ENCODE data around the gene ZNF561. TPM values are rescaled to one million over a fixed set of nuclear protein-coding genes. Genes with fewer than 3 reads are reported as not detected.

Gene ZNF561
- total and polyA plus RNA-seq, 2 donors (not counting 1 experiment from before 2014, with no cell fraction given): 15.7 to 44.5 TPM

DNA sequence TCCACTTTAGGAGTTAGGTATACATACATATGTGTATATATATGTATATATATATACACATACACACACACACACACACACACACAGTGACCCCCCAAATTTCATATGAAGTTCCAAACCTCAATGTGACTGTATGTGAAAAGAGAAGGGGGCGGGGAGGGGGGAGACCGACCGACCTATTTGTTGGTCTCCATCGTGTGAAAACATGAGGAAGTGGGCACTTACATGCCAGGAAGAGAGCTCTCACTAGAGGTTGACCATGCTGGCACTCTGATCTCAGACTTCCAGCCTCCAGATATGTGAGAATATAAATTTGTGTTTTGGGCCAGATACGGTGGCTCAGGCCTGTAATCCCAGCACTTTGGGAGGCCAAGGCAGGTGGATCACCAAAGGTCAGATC lies 29.3 kb upstream of the ZNF561 start:
- H3K4me3 ChIP-seq (ENCODE audit: control extremely low read depth in 1 of 5, extremely low read depth in 1 of 5, insufficient read depth in 1 of 5, low read depth in 2 of 5, low read length in 4 of 5): no peak overlapping the region
- H2AFZ ChIP-seq (ENCODE audit: insufficient read depth, low read depth, low read length, poor library complexity, severe bottlenecking): no peak overlapping the region
- no peaks in the 10 kb centered on the region for H4K20me1 ChIP-seq (ENCODE audit: control insufficient read depth, insufficient read depth, low read length, poor library complexity, severe bottlenecking)
- POLR2A ChIA-PET: no interaction called here
- DNase-seq (no peak), ATAC-seq (ENCODE audit: low read depth) (no peak)
- 83% methylated on average over 5 of the region's 5 CpGs for WGBS (ENCODE audit: insufficient coverage)
- H3K27me3 ChIP-seq (replicated peaks in 1 of 4; ENCODE audit: control extremely low read depth in 1 of 4, control insufficient read depth in 3 of 4, insufficient read depth in 4 of 4, low read length in 3 of 4): no peaks in the 10 kb centered on the region
- H3K4me2 ChIP-seq (replicated peaks; ENCODE audit: low read depth, low read length, poor library complexity, severe bottlenecking): no peak overlapping the region
- H3K27ac Mint-ChIP-seq: no peak overlapping the region
- H3K9ac ChIP-seq (ENCODE audit: low read length): no peak overlapping the region
- no peak for TF ChIP-seq EZH2 (IDR thresholded peaks at IDR 0.05; ENCODE audit: borderline replicate concordance, insufficient read depth, low read depth, low read length, poor library complexity, severe bottlenecking)
- TF ChIP-seq, protein P1, sequence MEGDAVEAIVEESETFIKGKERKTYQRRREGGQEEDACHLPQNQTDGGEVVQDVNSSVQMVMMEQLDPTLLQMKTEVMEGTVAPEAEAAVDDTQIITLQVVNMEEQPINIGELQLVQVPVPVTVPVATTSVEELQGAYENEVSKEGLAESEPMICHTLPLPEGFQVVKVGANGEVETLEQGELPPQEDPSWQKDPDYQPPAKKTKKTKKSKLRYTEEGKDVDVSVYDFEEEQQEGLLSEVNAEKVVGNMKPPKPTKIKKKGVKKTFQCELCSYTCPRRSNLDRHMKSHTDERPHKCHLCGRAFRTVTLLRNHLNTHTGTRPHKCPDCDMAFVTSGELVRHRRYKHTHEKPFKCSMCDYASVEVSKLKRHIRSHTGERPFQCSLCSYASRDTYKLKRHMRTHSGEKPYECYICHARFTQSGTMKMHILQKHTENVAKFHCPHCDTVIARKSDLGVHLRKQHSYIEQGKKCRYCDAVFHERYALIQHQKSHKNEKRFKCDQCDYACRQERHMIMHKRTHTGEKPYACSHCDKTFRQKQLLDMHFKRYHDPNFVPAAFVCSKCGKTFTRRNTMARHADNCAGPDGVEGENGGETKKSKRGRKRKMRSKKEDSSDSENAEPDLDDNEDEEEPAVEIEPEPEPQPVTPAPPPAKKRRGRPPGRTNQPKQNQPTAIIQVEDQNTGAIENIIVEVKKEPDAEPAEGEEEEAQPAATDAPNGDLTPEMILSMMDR (IDR thresholded peaks at IDR 0.05): no peak
- CTCF ChIA-PET: no interaction called here
- H3K9me3 ChIP-seq (ENCODE audit: control extremely low read depth in 1 of 3, control insufficient read depth in 2 of 3, insufficient read depth in 1 of 3, low read length in 2 of 3): peaks cover 2 to 23% (median 21%) of the 10 kb centered on the region in 3 donors
- no peaks in the 10 kb centered on the region for H3K4me1 ChIP-seq (ENCODE audit: control insufficient read depth in 2 of 2, insufficient read depth in 2 of 2, low read length in 2 of 2)
- no peak overlapping the region for H3K4me3 Mint-ChIP-seq
- peaks cover 6 to 33% of the 10 kb centered on the region in 2 experiments for H3K36me3 ChIP-seq (replicated peaks in 1 of 2; ENCODE audit: control extremely low read depth in 1 of 2, control insufficient read depth in 1 of 2, extremely low read depth in 1 of 2, insufficient read depth in 2 of 2, low read length in 1 of 2)
- intact Hi-C loops (cut with micrococcal nuclease): no loop called here
- peaks cover 4% of the 10 kb centered on the region for H3K79me2 ChIP-seq (ENCODE audit: control insufficient read depth, insufficient read depth, low read length)
- no peaks in the 10 kb centered on the region for H3K27me3 Mint-ChIP-seq
- no peak overlapping the region for H3K27ac ChIP-seq (ENCODE audit: low read length in 2 of 2)
- peaks cover 12% of the 10 kb centered on the region for H3K9me3 Mint-ChIP-seq (ENCODE audit: insufficient read depth)
- H3K4me1 Mint-ChIP-seq: no peaks in the 10 kb centered on the region

DNA sequence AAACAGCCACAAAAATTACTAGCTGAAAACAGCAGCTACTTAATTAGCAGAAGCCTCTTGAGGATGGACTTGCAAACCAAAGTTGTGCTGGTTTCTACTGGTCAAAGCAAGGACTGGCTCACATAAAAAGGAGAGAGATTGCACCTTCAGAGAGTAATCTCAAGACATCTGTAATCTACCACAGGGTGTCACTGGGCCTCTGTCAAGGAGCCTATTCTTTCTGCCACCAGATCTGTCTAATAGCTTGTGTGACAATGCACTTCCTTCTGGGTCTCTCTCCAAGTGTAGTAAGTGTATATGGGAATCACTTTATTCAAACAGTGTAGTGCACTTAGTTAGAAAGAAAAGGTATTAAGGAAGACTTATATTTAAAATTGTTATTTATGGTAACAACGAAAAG lies 24.4 kb upstream of the ZNF561 start:
- Histone ChIP-seq H3K9me3 (ENCODE audit: control extremely low read depth in 1 of 3, control insufficient read depth in 2 of 3, insufficient read depth in 1 of 3, low read length in 2 of 3) (peaks cover 0 to 5% (median 0%) of the 10 kb centered on the region in 3 donors), H3K4me3 (ENCODE audit: control extremely low read depth in 1 of 5, extremely low read depth in 1 of 5, insufficient read depth in 1 of 5, low read depth in 2 of 5, low read length in 4 of 5) (no peak overlapping the region), H3K4me2 (replicated peaks; ENCODE audit: low read depth, low read length, poor library complexity, severe bottlenecking) (no peak overlapping the region), H3K36me3 (replicated peaks in 1 of 2; ENCODE audit: control extremely low read depth in 1 of 2, control insufficient read depth in 1 of 2, extremely low read depth in 1 of 2, insufficient read depth in 2 of 2, low read length in 1 of 2) (peaks cover 5 to 6% of the 10 kb centered on the region in 2 experiments), H4K20me1 (ENCODE audit: control insufficient read depth, insufficient read depth, low read length, poor library complexity, severe bottlenecking) (no peaks in the 10 kb centered on the region), H3K27me3 (replicated peaks in 1 of 4; ENCODE audit: control extremely low read depth in 1 of 4, control insufficient read depth in 3 of 4, insufficient read depth in 4 of 4, low read length in 3 of 4) (no peaks in the 10 kb centered on the region), H3K27ac (ENCODE audit: low read length in 2 of 2) (no peak overlapping the region), H3K9ac (ENCODE audit: low read length) (no peak overlapping the region), H3K4me1 (ENCODE audit: control insufficient read depth in 2 of 2, insufficient read depth in 2 of 2, low read length in 2 of 2) (no peaks in the 10 kb centered on the region), H3K79me2 (ENCODE audit: control insufficient read depth, insufficient read depth, low read length) (no peaks in the 10 kb centered on the region), H2AFZ (ENCODE audit: insufficient read depth, low read depth, low read length, poor library complexity, severe bottlenecking) (no peak overlapping the region)
- ChIA-PET POLR2A (no interaction called here), CTCF (interaction anchor here (0.9 kb wide), 1 partner anchor 150 kb away, joined by 3 read pairs; no protein-coding TSS in a partner anchor)
- ATAC-seq (ENCODE audit: low read depth) (no peak), DNase-seq (no peak)
- no peak overlapping the region for H3K27ac Mint-ChIP-seq
- no CpG with 5 or more reads among the region's 1 CpG for WGBS (ENCODE audit: insufficient coverage)
- no peaks in the 10 kb centered on the region for H3K4me1 Mint-ChIP-seq
- H3K4me3 Mint-ChIP-seq: no peak overlapping the region
- H3K9me3 Mint-ChIP-seq (ENCODE audit: insufficient read depth): no peaks in the 10 kb centered on the region
- intact Hi-C loops (cut with micrococcal nuclease): no loop called here
- H3K27me3 Mint-ChIP-seq: no peaks in the 10 kb centered on the region
- TF ChIP-seq, protein P1 (IDR thresholded peaks at IDR 0.05): no peak
- TF ChIP-seq EZH2 (IDR thresholded peaks at IDR 0.05; ENCODE audit: borderline replicate concordance, insufficient read depth, low read depth, low read length, poor library complexity, severe bottlenecking): no peak
